ENCODE measurements around the gene RFESD.

DNA sequence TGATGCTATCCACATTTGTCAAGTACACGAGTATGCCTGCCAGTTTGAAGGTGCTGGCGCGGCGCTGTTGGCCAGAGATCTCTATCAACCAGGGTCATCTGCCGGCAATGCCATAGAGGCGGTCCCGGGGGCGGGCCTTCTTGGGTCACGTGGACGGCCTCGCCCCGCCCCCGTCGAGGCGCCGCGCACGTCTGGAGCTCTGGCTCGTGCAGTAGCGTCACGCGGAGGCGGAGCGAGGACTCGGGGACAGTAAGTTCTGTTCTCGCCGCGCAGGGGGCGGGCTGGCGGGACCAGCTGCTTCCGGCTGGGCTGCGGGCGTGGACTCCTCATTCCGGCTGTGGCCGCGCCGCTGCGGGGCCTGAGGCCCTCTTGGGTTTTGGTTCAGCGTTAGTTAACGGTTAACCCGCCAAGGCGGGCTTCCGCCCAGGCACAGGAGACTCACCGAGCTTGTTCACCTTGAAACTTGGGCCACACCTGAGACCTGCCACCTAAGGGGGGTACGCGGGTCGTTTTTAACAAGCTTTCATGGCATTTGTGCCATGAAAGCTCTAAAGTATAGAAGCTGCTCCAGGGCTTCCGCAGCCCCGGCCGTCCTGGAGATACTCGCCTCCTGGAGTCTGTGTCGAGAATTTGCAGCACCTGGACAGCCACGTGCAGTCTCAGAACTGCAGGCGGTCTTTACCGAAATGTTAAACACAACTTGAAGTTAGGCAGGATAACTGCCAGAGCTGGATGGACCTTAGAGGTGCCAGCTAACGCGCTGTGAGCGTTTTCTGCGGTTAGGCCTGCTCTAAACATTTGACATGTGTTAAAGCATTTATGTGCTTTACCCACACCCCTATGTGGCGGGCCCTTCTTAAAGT lies at the start of gene RFESD:
- TF ChIP-seq, protein P1, sequence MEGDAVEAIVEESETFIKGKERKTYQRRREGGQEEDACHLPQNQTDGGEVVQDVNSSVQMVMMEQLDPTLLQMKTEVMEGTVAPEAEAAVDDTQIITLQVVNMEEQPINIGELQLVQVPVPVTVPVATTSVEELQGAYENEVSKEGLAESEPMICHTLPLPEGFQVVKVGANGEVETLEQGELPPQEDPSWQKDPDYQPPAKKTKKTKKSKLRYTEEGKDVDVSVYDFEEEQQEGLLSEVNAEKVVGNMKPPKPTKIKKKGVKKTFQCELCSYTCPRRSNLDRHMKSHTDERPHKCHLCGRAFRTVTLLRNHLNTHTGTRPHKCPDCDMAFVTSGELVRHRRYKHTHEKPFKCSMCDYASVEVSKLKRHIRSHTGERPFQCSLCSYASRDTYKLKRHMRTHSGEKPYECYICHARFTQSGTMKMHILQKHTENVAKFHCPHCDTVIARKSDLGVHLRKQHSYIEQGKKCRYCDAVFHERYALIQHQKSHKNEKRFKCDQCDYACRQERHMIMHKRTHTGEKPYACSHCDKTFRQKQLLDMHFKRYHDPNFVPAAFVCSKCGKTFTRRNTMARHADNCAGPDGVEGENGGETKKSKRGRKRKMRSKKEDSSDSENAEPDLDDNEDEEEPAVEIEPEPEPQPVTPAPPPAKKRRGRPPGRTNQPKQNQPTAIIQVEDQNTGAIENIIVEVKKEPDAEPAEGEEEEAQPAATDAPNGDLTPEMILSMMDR (IDR thresholded peaks at IDR 0.05; ENCODE audit: control extremely low read depth in 1 of 3, insufficient read depth in 1 of 3, low read depth in 1 of 3, low read length in 3 of 3): peak in 2 of 3 experiments; percentile 7 to 9; a peak in 2 of 4 replicates
- TF ChIP-seq, protein P2, sequence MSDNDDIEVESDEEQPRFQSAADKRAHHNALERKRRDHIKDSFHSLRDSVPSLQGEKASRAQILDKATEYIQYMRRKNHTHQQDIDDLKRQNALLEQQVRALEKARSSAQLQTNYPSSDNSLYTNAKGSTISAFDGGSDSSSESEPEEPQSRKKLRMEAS (IDR thresholded peaks at IDR 0.05): peak; percentile 86
- TF ChIP-seq CEBPB (IDR thresholded peaks at IDR 0.05; ENCODE audit: low read depth, low read length): no peak
- no peak for TF ChIP-seq TAF7 (optimal IDR thresholded peaks at IDR 0.05; ENCODE audit: borderline replicate concordance, low read depth, low read length)
- TF ChIP-seq TAF1 (IDR thresholded peaks at IDR 0.05; ENCODE audit: low read depth, low read length): peak; percentile 82
- TF ChIP-seq POLR2AphosphoS5 (IDR thresholded peaks at IDR 0.05; ENCODE audit: low read depth, low read length): peak; percentile 50
- peak in 1 of 2 experiments; percentile 48; a peak in 1 of 3 replicates for TF ChIP-seq EP300 (IDR thresholded peaks at IDR 0.05; ENCODE audit: borderline replicate concordance in 1 of 2, low read depth in 2 of 2, low read length in 2 of 2)
- TF ChIP-seq JUN (IDR thresholded peaks at IDR 0.05; ENCODE audit: low read depth, low read length): no peak
- no peak for TF ChIP-seq RFX5 (IDR thresholded peaks at IDR 0.05; ENCODE audit: borderline replicate concordance, low read depth, low read length)
- TF ChIP-seq EZH2 (IDR thresholded peaks at IDR 0.05; ENCODE audit: low read depth, low read length, severe bottlenecking): no peak
- TF ChIP-seq, protein P3, sequence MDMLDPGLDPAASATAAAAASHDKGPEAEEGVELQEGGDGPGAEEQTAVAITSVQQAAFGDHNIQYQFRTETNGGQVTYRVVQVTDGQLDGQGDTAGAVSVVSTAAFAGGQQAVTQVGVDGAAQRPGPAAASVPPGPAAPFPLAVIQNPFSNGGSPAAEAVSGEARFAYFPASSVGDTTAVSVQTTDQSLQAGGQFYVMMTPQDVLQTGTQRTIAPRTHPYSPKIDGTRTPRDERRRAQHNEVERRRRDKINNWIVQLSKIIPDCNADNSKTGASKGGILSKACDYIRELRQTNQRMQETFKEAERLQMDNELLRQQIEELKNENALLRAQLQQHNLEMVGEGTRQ (IDR thresholded peaks at IDR 0.05; ENCODE audit: low read length): peak; percentile 92

Measured in H1 (cell line).